ENCODE measurements around the gene RANBP1. TPM values are rescaled to one million over a fixed set of nuclear protein-coding genes. Genes with fewer than 3 reads are reported as not detected.

RANBP1 gene
- total and polyA plus RNA-seq, 9 of the 15 experiments (the other 6 are each of a cell fraction or from before 2014, with no cell fraction given) = 162 to 2,891 (median 1,289) TPM

DNA sequence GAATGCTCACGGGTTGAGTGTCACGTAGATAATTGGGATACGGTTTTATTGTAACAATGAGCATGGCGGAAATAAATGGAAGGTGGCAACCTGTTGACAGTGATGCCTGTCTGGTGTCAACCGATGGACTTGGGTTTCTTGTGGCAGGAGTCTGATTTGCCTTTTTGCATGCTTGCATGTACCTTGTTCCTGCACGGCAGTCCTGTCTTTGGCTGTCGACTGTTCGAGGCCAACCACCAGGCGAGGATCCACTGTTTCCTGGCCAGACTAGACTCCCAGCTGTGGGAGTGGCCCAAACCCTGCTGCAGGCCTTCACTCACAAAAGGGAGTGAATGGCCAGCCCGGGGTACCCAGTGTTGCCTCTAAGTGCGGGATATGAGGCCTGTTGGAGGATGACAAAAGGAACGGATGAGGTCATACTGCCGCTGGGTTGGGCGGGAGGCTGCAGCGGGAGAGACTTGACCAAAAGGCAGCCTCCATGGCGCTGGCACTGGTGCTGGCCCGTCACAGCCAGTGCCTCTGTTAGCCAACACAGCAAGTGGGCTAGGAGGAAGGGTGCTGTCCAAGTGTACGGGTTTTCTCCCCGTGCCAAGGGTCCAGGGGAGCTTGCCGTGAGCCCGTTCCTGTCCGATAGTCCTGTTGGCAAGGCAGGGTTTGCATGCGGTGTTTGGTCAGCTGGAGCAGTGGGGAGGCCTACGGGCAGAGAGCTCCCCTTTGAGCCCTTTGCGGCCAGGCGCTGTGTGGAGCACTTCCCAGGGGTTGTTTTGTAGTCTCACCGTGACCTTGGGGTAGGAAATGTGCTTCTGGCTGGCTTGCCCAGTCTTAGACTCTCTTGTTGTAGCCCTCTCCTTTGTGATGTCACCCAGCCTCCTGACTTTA is 34.9 kb upstream of the RANBP1 start (continued):
- TF ChIP-seq FOXK2 (conservative IDR thresholded peaks at IDR 0.05 in 1 of 2, IDR thresholded peaks at IDR 0.05 in 1 of 2; ENCODE audit: low read depth in 2 of 2) (no peak), ZNF431 (CRISPR knock-in tag; IDR thresholded peaks at IDR 0.05) (no peak), CCNT2 (IDR thresholded peaks at IDR 0.05; ENCODE audit: borderline replicate concordance, extremely low read depth, insufficient read length, low read depth, low read length) (no peak), ZSCAN29 (IDR thresholded peaks at IDR 0.05) (no peak), SAFB2 (IDR thresholded peaks at IDR 0.05; ENCODE audit: borderline replicate concordance, low read depth, low read length, severe bottlenecking) (no peak), POU5F1 (IDR thresholded peaks at IDR 0.05; ENCODE audit: borderline replicate concordance, low read depth, low read length, partially characterized antibody) (no peak), RNF2 (IDR thresholded peaks at IDR 0.05) (no peak), HDAC6 (IDR thresholded peaks at IDR 0.05; ENCODE audit: low read depth, low read length) (peak; percentile 89; the same call in 1 of the 2 replicates), NCOA4 (IDR thresholded peaks at IDR 0.05; ENCODE audit: partially characterized antibody) (no peak), SMAD3 (CRISPR knock-in tag; conservative IDR thresholded peaks at IDR 0.05) (no peak; the same call in 1 of the 2 replicates)
- TF ChIP-seq, protein P1, sequence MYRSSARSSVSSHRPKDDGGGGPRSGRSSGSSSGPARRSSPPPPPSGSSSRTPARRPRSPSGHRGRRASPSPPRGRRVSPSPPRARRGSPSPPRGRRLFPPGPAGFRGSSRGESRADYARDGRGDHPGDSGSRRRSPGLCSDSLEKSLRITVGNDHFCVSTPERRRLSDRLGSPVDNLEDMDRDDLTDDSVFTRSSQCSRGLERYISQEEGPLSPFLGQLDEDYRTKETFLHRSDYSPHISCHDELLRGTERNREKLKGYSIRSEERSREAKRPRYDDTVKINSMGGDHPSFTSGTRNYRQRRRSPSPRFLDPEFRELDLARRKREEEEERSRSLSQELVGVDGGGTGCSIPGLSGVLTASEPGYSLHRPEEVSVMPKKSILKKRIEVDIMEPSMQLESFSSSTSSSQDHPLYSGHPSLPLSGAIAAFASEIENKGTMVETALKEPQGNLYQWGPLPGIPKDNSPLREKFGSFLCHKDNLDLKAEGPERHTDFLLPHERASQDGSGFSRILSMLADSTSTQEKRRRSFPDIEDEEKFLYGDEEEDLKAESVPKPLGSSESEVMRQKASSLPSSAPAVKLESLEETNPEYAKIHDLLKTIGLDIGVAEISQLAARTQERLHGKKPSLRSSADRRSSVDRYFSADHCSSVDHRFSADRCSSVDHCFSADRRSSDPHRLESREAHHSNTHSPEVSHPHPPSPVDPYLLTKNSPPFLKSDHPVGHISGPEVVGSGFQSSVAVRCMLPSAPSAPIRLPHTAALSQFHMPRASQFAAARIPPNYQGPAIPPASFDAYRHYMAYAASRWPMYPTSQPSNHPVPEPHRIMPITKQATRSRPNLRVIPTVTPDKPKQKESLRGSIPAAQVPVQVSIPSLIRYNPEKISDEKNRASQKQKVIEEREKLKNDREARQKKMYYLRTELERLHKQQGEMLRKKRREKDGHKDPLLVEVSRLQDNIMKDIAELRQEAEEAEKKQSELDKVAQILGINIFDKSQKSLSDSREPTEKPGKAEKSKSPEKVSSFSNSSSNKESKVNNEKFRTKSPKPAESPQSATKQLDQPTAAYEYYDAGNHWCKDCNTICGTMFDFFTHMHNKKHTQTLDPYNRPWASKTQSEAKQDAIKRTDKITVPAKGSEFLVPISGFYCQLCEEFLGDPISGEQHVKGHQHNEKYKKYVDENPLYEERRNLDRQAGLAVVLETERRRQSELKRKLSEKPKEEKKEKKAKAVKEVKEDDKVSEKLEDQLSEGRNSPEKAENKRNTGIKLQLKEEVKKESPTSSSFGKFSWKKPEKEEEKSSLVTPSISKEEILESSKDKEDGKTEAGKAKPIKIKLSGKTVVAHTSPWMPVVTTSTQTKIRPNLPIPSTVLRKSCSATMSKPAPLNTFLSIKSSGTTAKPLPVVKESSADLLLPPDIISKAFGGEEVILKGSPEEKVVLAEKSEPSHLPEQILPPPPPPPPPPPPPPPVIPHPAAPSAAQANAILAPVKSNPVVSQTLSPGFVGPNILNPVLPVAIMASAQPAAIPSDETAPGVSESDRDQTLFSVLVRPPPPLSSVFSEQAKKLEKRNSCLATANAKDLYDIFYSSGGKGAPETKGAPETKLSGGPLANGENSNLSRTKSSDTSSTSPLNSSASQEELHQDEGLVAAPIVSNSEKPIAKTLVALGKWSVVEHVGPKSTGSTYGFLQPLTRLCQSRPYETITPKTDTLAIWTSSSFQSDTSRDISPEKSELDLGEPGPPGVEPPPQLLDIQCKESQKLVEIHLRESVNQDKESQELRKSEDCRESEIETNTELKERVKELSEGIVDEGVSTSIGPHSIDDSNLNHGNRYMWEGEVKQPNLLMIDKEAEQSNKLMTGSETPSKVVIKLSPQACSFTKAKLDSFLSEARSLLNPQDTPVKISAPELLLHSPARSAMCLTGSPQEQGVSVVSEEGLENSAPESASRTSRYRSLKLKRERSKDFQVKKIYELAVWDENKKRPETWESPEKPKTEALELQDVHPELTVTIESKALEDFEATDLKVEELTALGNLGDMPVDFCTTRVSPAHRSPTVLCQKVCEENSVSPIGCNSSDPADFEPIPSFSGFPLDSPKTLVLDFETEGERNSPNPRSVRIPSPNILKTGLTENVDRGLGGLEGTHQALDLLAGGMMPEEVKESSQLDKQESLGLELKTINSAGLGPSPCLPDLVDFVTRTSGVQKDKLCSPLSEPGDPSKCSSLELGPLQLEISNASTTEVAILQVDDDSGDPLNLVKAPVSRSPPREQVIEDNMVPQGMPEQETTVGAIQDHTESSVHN (IDR thresholded peaks at IDR 0.05; ENCODE audit: borderline replicate concordance in 1 of 2, low read depth in 1 of 2) = no peak
- TF ChIP-seq, protein P2, sequence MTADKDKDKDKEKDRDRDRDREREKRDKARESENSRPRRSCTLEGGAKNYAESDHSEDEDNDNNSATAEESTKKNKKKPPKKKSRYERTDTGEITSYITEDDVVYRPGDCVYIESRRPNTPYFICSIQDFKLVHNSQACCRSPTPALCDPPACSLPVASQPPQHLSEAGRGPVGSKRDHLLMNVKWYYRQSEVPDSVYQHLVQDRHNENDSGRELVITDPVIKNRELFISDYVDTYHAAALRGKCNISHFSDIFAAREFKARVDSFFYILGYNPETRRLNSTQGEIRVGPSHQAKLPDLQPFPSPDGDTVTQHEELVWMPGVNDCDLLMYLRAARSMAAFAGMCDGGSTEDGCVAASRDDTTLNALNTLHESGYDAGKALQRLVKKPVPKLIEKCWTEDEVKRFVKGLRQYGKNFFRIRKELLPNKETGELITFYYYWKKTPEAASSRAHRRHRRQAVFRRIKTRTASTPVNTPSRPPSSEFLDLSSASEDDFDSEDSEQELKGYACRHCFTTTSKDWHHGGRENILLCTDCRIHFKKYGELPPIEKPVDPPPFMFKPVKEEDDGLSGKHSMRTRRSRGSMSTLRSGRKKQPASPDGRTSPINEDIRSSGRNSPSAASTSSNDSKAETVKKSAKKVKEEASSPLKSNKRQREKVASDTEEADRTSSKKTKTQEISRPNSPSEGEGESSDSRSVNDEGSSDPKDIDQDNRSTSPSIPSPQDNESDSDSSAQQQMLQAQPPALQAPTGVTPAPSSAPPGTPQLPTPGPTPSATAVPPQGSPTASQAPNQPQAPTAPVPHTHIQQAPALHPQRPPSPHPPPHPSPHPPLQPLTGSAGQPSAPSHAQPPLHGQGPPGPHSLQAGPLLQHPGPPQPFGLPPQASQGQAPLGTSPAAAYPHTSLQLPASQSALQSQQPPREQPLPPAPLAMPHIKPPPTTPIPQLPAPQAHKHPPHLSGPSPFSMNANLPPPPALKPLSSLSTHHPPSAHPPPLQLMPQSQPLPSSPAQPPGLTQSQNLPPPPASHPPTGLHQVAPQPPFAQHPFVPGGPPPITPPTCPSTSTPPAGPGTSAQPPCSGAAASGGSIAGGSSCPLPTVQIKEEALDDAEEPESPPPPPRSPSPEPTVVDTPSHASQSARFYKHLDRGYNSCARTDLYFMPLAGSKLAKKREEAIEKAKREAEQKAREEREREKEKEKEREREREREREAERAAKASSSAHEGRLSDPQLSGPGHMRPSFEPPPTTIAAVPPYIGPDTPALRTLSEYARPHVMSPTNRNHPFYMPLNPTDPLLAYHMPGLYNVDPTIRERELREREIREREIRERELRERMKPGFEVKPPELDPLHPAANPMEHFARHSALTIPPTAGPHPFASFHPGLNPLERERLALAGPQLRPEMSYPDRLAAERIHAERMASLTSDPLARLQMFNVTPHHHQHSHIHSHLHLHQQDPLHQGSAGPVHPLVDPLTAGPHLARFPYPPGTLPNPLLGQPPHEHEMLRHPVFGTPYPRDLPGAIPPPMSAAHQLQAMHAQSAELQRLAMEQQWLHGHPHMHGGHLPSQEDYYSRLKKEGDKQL (CRISPR knock-in tag; IDR thresholded peaks at IDR 0.05; ENCODE audit: borderline replicate concordance) = no peak

Measured in K562 (cell line).